Smooth muscle cell (in vitro differentiated cells): Measurements from ENCODE around the gene NOTCH3. TPM values are rescaled to one million over a fixed set of nuclear protein-coding genes. Genes with fewer than 3 reads are reported as not detected.

Source experiments
- DNase-seq: peaks from one replicate; lab custom pipeline; 2025; ENCODE audit not compliant: unreplicated experiment; lab: John Stamatoyannopoulos, UW
- H2AFZ ChIP-seq: fragments of 200-600 bp; sonication (generic); 2 replicates; pipeline ENCODE4 v1.6.0; 2016; ENCODE audit warnings: antibody characterized with exemption, low read depth, mild to moderate bottlenecking
- H3F3A ChIP-seq: fragments of 200-600 bp; sonication (generic); 2 replicates; pipeline ENCODE4 v1.6.0; 2017; ENCODE audit warnings: antibody characterized with exemption, low read depth
- H3K27ac ChIP-seq: fragments of 200-600 bp; sonication (generic); 2 replicates; pipeline ENCODE4 v1.5.1; 2016; ENCODE audit warnings: low read depth, mild to moderate bottlenecking
- H3K27me3 ChIP-seq: fragments of 200-600 bp; sonication (generic); 2 replicates; pipeline ENCODE4 v1.6.1; 2016; ENCODE audit warnings: low read depth, mild to moderate bottlenecking
- H3K36me3 ChIP-seq: fragments of 200-600 bp; sonication (generic); 2 replicates; pipeline ENCODE4 v1.5.1; 2016; ENCODE audit warnings: low read depth
- H3K4me1 ChIP-seq: fragments of 200-600 bp; sonication (generic); 2 replicates; pipeline ENCODE4 v1.5.1; 2016; ENCODE audit warnings: low read depth
- H3K4me2 ChIP-seq: fragments of 200-600 bp; sonication (generic); 2 replicates; pipeline ENCODE4 v1.6.0; 2016; ENCODE audit warnings: mild to moderate bottlenecking
- H3K4me3 ChIP-seq: fragments of 200-600 bp; sonication (generic); 2 replicates; pipeline ENCODE4 v1.5.1; 2016; ENCODE audit warnings: mild to moderate bottlenecking
- H3K79me2 ChIP-seq: fragments of 200-600 bp; sonication (generic); 2 replicates; pipeline ENCODE4 v1.6.0; 2016; ENCODE audit warnings: low read depth, mild to moderate bottlenecking
- H3K9ac ChIP-seq: fragments of 200-600 bp; sonication (generic); 2 replicates; pipeline ENCODE4 v1.6.0; 2016; ENCODE audit warnings: low read depth
- H3K9me3 ChIP-seq: fragments of 200-600 bp; sonication (generic); replicated peaks from 2 replicates; pipeline ENCODE4 v1.5.1; 2016; ENCODE audit warnings: low read depth
- H4K20me1 ChIP-seq: fragments of 200-600 bp; sonication (generic); 2 replicates; pipeline ENCODE4 v1.6.0; 2016; ENCODE audit warnings: low read depth
- CTCF ChIP-seq: fragments of 200-600 bp; sonication (generic); IDR thresholded peaks from 2 replicates; pipeline ENCODE4 v1.5.1; 2017; ENCODE audit warnings: borderline replicate concordance, mild to moderate bottlenecking, antibody characterized with exemption; ENCODE audit not compliant: insufficient read depth, poor library complexity, severe bottlenecking
- WGBS: methylation state at CpG from one replicate; pipeline ENCODE4 v1.1.7; 2016; ENCODE audit warnings: low lambda C conversion rate; 5-methylcytosine and 5-hydroxymethylcytosine counted together
- polyA plus RNA-seq: library from polyadenylated mRNA; unstranded; fragments of >200 nt; fragmentation: Nextera tagmentation; extraction: Ambion mirVana; gene quantifications from 2 replicates; pipeline ENCODE4 v1.2.1, GENCODE V29; 2016
- total RNA-seq: library from RNA; depleted of rRNA; stranded (reverse); fragments of >200 nt; gene quantifications from 2 replicates; pipeline ENCODE4 v1.2.3, GENCODE V29; 2014

Gene NOTCH3
- total and polyA plus RNA-seq, 2 experiments from 2014 or later, result 72.0 to 92.5 TPM

DNA sequence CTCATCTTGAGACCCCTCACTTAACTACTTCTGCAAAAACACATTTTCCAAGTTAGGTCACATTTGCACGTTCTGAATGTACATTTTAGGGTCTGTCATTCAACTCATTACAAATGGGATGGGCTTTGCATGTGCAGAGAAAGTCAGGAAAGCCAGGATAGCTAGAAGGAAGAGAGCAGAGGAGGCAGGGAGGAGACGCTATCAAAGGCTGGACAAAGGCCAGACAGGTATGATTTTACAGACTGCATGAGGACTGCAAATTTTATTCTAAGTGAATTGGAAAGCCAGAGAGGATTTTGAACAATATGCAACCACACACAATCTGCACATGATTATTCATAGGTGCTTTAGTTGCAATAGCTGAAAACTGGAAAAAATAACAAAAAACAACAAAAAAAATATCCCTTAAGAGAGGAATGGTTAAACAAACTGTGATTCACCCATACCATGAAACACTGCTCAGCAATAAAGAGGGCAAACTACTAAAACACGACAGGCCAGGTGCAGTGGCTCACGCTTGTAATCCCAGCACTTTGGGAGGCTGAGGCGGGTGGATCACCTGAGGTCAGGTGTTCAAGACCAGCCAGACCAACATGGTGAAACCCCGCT is 72.5 kb downstream of the NOTCH3 start:
- H3K9ac ChIP-seq, result no peak overlapping the region
- H3K36me3 ChIP-seq, result no peaks in the 10 kb centered on the region
- 77% methylated on average over 6 of the region's 6 CpGs for WGBS
- H3K79me2 ChIP-seq, result peaks cover 19% of the 10 kb centered on the region
- H2AFZ ChIP-seq, result no peak overlapping the region
- no peaks in the 10 kb centered on the region for H3K9me3 ChIP-seq
- TF ChIP-seq CTCF, result no peak
- H3K27ac ChIP-seq, result no peak overlapping the region
- no peaks in the 10 kb centered on the region for H4K20me1 ChIP-seq
- no peaks in the 10 kb centered on the region for H3F3A ChIP-seq
- H3K4me3 ChIP-seq, result no peak overlapping the region
- H3K4me2 ChIP-seq, result no peak overlapping the region
- no peaks in the 10 kb centered on the region for H3K27me3 ChIP-seq
- no peak for DNase-seq
- peaks cover 7% of the 10 kb centered on the region for H3K4me1 ChIP-seq

GRCh38 chr19:15126131-15126910 is 74.5 kb downstream of the NOTCH3 start:
- TF ChIP-seq CTCF, result no peak
- H3K9ac ChIP-seq, result no peak overlapping the region
- H3K27ac ChIP-seq, result peak overlapping the region; percentile 60
- no peaks in the 10 kb centered on the region for H3K27me3 ChIP-seq
- peaks cover 7% of the 10 kb centered on the region for H3K4me1 ChIP-seq
- no peaks in the 10 kb centered on the region for H3K36me3 ChIP-seq
- no peaks in the 10 kb centered on the region for H3F3A ChIP-seq
- H3K4me2 ChIP-seq, result peak overlapping the region; percentile 88
- H3K9me3 ChIP-seq, result no peaks in the 10 kb centered on the region
- 78% methylated on average over 2 of the region's 2 CpGs for WGBS
- H4K20me1 ChIP-seq, result no peaks in the 10 kb centered on the region
- DNase-seq, result no peak
- H3K79me2 ChIP-seq, result peaks cover 19% of the 10 kb centered on the region
- peak overlapping the region; percentile 64 for H2AFZ ChIP-seq
- H3K4me3 ChIP-seq, result peak overlapping the region; percentile 62

DNA sequence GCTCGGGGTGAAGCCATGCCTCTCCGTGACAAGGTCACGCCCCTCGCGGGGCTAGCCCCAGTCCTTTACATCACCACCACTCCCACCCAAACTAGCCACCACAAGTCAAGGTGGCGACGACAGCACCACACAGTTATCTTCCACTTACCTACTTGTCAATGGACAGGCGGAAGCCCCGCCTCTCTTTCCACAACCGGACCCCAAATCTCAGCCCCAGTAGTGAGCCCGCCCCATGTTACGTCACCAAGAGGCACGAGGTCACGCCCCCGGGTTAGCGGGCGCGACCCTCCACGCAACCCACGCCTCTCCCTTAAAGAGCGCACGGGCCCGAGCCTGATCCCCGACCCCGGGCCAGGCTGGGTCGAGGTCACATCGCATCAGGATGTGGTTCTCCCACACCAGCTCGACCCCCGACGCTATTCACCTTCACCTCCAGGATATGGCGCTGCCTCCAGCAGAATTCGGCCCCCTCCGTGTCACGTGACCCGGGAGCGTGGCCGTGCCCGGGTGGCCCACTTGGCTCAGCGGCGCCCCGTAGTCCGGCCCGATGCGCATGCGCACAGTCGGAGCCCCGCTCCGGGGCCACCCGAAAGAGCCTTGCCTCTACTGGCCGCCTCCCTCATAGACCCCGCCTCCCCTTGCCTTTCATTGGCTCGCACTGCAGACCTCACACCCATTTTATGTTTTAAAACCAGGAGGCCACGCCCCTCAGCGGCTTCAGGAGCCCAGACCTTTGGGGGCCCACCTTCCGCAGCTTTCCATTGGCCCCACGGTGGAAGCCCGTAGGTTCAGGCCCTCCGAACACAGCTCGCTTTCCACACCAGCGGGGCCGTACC is 75.3 kb downstream of the NOTCH3 start:
- DNase-seq, result peak; percentile 94
- Histone ChIP-seq H3K4me1 (peaks cover 7% of the 10 kb centered on the region), H3K4me2 (peak overlapping the region; percentile 88), H4K20me1 (no peaks in the 10 kb centered on the region), H3K9me3 (no peaks in the 10 kb centered on the region), H3K36me3 (no peaks in the 10 kb centered on the region), H3K27ac (peak overlapping the region; percentile 76), H3F3A (no peaks in the 10 kb centered on the region), H3K4me3 (peak overlapping the region; percentile 62), H3K27me3 (no peaks in the 10 kb centered on the region), H3K9ac (peak overlapping the region; percentile 80), H2AFZ (peak overlapping the region; percentile 39), H3K79me2 (peaks cover 19% of the 10 kb centered on the region)
- TF ChIP-seq CTCF, result no peak
- under 1% methylated on average over 61 of the region's 61 CpGs for WGBS
